Measurements from ENCODE around the gene RRAGB.
"Not testable (repeated sequence)": the region's sequence is repeated elsewhere in the genome, so short reads cannot be mapped to it uniquely, and the experiment has no call there.

The RRAGB gene, protein sequence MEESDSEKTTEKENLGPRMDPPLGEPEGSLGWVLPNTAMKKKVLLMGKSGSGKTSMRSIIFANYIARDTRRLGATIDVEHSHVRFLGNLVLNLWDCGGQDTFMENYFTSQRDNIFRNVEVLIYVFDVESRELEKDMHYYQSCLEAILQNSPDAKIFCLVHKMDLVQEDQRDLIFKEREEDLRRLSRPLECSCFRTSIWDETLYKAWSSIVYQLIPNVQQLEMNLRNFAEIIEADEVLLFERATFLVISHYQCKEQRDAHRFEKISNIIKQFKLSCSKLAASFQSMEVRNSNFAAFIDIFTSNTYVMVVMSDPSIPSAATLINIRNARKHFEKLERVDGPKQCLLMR

GRCh38 chrX:55717521-55718497 is at the start of gene RRAGB:
RRAGB (plus strand) TSS chrX:55717749; CDS start chrX:55718328, 579 bp downstream.
- peak; percentile 93 for DNase-seq

DNA sequence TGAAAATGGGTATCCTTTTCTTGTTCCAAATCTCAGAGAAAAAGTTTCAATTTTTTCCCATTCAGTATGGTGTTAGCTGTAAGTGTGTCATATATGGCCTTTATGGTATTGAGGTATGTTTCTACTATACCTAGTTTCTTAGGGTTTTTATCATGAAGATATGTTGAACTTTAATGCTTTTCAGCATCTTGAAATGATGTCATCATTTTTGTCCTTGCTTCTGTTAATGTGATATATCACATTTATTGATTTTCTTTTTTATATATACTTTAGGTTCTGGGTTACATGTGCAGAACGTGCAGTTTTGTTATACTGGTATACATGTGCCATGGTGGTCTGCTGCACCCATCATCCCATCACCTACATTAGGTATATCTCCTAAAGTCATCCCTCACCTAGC is 49.5 kb upstream of the RRAGB start:
- no peak for DNase-seq

DNA sequence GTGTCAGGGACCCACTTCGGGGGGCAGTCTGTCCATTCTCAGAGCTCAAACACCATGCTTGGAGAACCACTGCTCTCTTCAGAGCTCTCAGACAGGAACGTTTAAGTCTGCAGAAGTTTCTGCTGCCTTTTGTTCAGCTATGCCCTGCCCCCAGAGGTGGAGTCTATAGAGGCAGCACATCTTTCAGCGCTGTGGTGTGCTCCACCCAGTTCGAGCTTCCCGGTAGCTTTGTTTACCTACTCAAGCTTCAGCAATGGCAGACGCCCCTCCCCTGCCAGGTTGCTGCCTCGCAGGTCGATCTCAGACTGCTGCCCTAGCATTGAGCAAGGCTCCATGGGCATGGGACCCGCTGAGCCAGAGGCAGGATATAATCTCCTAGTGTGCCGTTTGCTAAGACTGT is 29.0 kb upstream of the RRAGB start:
- DNase-seq: not testable (repeated sequence)

GRCh38 chrX:55695227-55696018 is 22.1 kb upstream of the RRAGB start:
- DNase-seq: no peak

- DNase-seq: no peak
These were observed 20.2 kb upstream of the RRAGB start for GRCh38 chrX:55697381-55697780.

DNA sequence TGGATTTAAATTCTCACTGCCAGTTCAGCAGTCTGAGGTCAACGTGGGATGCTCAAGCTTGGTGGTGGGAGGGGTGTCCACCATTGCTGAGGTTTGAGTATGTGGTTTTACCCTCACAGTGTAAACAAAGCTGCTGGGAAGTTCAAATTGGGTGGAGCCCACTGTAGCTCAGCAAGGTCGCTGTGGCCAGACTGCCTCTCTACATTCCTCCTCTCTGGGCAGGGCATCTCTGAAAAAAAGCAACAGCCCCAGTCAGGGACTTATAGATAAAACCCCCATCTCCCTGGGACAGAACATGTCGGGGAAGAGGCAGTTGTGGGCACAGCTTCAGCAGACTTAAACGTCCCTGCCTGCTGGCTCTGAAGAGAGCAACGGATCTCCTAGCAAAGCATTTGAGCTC is 14.9 kb upstream of the RRAGB start:
- DNase-seq: no peak

DNA sequence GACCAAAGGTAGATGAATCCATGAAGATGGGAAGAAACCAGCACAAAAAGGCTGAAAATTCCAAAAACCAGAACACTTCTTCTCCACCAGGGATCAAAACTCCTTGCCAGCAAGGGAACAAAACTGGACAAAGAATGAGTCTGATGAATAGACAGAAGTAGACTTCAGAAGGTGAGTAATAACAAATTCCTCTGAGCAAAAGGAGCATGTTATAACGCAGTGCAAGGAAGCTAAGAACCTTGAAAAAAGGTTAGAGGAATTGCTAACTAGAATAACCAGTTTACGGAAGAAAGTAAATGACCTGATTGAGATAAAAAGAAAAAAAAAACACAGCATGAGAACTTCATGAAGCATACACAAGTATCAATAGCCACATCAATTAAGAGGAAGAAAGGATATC is 14.1 kb upstream of the RRAGB start:
- not testable (repeated sequence) for DNase-seq

DNA sequence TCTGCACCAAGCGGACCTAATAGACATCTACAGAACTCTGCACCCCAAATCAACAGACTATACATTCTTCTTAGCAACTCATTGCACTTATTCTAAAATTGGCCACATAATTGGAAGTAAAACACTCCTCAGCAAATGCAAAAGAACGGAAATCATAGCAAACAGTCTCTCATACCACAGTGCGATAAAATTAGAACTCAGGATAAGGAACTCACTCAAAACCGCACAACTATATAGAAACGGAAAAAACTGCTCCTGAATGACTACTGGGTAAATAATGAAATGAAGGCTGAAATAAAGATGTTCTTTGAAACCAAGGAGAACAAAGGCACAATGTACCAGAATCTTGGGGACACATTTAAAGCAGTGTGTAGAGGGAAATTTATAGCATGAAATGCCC is 12.5 kb upstream of the RRAGB start:
- not testable (repeated sequence) for DNase-seq

DNA sequence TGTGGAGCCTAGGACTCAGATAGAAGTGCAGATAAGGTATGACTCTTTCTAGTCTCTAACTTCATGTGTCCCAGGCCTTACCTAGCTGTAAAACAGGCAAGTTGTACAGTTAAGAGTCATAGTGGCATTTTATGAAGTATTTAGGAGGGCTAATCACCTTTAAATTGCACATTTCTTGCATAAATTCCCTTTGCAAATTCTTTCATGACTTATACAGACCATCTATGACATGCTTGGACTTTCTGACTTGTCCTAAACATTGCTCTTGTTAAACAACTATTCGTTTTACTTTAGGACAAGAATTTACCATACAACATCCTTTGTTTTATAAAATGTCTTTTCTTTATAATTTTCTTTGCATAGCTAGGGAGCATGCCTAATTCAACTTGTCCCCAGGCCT is 7.8 kb upstream of the RRAGB start:
- no peak for DNase-seq

- no peak for DNase-seq
These were observed 6.8 kb upstream of the RRAGB start for GRCh38 chrX:55710701-55711100.

DNA sequence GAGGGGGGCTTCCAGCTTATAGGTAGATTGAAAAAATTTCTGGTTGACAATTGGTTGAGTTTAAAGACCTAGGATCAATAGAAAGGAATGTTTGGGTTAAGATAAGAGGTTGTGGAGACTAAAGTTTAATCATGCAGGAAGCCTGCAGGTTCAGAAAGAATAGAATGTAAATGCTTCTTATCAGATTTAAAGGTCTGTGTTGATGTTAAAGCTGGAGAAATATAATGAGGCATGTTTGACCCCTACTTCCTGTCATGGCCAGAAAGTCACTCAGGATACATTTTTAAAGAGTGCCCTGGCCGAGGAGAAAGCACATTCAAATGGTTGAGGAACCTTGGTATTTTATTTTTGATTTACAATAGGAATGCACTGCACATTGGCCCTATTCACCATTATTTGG is 3.9 kb upstream of the RRAGB start:
- no peak for DNase-seq

DNA sequence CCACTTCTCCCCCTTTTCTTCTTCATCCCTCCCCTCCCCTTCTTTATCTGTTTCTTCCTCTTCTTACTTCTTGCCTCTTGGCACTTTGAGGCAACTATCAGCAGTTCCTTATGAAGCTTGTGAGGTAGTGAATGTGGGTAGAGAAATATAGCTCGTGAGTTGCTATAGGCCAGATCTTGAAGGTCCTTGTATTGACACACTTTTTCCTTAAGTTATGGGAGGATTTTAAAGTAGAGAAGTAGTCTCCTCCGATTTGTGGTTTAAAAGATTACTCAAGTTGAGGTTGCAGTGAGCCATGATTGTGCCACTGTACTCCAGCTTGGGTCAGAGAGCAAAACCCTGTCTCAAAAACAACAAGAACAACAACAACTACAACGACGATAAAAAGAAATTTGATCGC is 3.4 kb upstream of the RRAGB start:
- no peak for DNase-seq

DNA sequence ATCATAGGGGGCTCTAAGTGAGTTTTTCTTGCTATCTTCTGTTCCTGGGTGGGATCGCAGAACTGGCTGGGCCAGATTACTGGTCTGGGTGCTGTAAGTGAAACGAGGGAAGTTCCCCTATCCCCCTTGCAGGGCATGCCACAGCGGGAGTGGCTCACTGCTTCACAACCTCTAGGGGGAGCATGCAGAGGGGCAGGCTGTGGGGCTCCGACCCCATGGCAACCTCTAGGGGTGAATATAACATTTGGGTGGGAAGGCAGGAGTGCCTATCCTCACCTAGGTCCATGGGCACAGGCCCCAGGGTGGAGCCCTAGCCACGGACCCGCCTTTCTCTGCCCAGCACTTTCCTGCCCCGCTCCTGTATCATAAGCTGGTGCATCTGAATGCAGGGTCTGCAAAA is 1.7 kb upstream of the RRAGB start:
- DNase-seq: no peak

- no peak for DNase-seq
These were observed 612 bp upstream of the RRAGB start for GRCh38 chrX:55716937-55717336.

- DNase-seq: no peak
These were observed 14.3 kb downstream of the RRAGB start for GRCh38 chrX:55731826-55732225.

- no peak for DNase-seq
These were observed 21.4 kb downstream of the RRAGB start for GRCh38 chrX:55738969-55739368.

DNA sequence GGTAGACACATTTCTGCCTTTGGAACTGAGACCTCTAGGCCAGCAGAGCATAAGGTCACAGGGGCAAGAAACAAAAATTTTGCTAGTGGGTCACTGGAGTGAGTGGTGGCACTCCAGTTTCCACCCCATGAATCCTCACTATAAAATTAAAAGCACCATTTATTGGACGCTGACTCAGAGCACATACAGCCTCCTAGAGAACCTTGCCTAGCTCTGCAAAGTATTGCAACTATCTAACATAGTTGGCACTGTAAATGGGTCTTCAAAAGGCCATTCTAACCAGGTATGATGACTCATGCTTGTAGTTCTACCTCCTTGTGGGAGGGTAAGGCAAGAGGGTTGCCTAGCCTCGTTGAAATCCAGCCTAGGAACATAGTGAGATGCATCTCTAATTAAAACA is 25.1 kb downstream of the RRAGB start:
- DNase-seq: no peak

GRCh38 chrX:55748463-55748862 is 30.9 kb downstream of the RRAGB start:
- DNase-seq: not testable (repeated sequence)

DNA sequence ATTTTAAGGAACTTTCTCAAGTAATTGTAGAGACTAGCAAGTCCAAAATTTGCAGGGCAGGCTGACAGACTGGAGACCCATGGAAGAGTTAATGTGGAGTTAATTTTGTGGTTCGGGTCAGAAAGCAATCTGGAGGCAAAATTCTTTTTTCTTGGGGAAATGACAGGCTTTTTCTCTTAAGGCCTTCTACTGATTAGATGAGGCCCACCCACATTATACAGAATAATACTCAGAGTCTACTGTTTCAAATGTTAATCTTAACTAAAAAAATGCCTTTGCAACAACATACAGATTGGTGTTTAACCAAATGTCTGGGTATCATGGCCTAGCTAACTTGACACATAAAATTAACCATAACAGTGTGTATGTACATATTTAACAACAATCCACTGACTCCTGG is 32.7 kb downstream of the RRAGB start:
- no peak for DNase-seq

DNA sequence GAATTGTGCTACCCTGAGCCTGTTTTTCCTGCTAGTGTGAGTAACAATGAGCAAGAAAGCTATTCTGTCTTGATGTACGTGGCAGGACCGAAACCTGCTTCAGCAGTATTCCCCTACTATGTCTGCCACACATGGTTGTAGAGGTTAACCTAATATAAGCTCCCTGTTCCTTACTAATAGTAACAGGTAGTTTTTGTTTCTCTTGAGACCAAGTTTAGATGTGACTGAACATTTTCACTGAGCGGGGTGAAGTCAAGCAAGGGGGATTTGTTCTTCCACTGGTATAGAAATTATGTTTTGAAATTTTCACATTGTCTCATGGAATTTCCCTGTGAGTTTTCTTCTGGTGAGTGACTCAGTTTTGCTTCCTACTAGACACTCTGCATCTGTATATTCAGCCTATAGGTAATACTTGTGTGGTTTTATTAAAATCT is 37.3 kb downstream of the RRAGB start:
- DNase-seq: no peak

DNA sequence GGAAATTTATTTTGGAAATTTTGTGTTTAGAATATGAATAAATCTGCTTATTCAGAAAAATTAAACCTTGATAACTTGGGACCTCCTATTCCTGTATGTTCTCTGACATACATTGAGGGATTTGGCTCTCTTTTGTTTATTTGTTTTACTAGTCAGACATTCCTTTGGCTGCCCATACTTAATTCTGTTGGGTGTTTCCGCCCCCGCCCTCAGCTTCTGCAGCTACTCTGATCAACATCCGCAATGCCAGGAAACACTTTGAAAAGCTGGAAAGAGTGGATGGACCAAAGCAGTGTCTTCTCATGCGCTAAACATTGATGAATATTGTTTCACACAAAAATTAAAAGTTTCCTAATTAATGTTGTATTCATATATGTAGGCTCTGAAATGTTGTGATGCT is 40.5 kb downstream of the RRAGB start:
- DNase-seq: no peak

- no peak for DNase-seq
These were observed 41.9 kb downstream of the RRAGB start for GRCh38 chrX:55759478-55759877.

DNA sequence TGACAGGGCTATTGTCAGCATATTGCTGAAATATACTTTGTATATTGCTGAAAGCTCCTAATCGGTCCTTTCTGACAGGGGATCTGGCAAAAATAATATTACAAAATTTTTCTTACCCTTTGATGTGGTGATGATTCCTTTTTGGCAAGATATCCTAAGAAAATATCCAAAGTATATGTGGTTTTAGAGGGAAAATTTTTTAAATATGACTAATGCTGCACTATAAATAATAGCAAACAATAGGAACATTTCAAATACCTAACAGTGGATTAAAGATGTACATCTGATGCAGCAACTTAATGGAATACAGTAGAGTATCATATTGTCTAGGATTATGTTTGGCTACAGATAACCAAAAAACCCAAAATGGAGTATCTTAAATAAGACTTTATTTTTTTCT is 49.6 kb downstream of the RRAGB start:
- DNase-seq: no peak
